GM19035 (cell line): ENCODE results near the gene GPR17.

Experiments
- ATAC-seq: cut with Tn5 transposase; IDR thresholded peaks from one replicate; pipeline ENCODE4 v1.9.1; 2021; ENCODE audit not compliant: unreplicated experiment

The GPR17 gene

DNA sequence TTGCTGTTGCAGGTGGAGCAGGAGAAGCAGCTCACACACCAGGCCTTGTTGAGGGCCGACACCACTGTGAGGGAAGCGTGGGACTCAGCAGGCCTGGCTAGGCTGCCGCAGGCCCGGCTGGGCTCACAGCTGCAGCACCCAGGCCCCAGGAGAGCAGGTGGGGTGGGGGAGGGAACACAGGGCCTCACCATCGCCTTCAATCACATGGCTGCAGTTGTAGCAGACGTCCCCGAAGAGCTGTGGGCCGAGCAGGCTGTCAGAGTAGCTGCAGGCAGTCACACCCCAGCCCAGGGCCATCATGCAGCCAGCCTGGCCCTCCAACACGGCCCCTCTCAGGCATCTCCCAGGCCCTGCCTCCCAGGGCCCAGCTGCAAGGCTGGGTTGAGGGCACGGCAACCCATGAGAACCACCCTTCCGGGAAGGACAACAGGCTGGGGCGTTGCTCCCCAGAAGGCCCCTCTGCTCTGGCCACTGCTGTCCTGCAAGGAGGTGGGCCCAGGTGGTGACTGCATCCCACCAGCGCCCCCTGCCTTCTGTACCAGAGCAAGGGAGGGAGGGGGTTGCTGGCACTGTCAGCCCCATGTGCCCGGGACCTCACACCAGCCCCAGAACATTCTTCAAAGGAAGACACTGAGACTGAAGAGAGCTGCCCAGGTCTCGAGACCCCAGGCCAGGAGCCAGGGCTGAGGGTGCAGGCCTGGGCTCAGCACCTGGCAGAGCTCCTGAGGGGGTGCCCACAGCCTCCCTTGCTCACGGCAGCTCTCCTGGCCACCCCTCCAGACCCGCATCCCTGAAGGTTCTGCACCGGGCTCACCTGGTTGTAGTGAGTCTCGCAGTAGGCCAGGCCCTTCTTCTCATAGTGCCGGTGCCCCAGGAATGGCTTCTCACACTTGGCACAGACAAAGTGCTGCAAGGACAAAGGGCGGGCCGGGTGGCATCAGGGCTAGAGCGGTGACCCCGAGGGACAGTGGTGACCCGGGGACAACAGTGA, 5.6 kb upstream of the GPR17 start:
- ATAC-seq, result no peak

DNA sequence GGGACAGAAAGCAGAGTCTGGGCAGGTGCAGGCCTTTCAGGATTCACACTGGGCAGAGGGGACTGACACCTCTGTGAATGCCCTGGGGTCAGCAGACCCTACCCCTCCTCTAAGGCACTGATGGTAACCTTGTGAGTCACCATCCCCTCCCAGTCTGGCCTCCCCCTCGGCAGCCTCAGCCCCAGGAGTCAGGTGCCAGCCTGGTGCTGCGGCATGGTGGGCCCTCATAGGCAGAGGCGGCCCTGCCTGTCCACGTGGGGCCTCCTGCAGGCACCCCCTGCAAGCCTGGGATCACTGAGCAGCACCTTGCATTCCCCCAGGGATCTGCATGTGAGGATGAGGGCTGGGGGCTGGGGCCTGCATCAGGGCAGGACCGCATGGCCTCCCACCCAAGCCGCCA, 4.8 kb upstream of the GPR17 start:
- ATAC-seq, result no peak

- no peak for ATAC-seq
Observed at GRCh38 chr2:127641846-127642507, 4.0 kb upstream of the GPR17 start.

- no peak for ATAC-seq
Observed at GRCh38 chr2:127642706-127643438, 3.1 kb upstream of the GPR17 start.

DNA sequence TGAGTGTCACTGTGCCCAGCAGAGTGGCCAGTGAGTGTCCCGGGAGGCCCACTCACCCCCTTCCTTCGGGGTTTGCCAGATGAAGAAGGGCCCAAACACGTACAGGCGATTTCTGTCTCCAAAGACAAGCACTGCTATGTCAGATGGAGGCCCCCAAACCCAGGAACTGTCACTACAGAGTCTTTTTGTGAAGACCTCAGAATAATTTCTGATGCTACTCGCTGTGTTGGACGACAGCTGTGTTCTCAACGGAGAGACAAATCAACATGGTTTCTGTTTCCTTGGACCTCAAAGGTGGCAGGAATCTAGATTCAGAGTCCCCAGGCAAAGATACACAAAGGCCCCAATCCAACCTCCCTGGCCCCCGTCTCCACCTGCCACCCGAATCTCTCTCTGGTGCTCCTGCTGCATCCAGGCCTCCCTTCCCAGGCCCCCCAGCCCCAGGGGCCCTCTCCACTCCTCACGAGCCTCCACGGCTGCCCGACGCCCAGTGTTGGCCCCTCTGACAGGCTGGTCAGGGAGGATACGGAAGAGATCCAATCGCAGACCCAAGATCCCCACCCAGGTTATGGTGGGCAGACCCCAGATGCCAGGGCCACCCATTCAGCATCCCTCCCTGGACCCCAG, 2.4 kb upstream of the GPR17 start:
- ATAC-seq, result no peak

DNA sequence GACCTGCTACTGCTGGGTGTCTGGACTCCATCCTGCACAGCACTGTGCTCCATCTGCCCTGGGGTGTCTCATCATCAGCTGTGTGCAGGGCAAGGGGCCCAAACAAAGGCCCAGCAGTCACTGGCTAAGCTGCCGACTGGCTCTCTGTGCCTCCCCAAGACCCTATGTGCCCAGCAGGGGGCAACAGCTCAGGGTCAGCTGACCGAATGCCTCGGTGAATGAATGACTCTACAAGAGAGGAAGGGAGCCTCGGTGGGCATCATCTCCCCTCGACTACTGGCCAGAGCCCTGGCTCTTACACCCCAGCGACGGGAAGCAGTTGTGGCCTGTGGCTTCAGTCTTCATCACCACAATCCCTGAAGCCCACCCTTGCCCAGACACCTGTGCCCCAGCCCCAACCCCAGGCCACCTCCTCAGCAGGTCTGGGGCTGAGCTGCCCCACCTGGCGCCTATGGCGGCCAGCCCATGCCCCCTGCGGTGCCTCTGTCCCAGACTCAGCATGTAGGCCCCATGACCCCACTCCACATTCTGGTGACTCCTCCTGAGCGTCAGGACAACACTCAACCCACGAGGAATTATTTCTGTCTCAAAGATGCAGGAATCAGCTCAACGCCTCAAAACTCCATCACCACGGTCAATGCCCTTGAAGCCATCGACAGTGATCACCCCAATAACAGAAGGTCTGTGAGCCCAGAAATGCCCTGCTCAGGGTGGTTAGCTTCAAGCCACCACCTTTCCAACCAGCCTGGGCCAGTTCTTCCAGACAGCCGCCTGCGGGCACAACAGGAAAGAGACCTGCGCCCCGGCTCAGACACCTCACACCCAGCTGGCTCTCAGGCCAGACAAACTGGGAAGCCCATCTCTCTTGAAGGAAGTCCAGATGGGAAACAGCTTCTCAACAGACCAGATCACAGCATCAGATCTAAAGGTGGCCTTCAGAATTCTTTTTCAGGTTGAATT, 1.6 kb upstream of the GPR17 start:
- ATAC-seq, result no peak

DNA sequence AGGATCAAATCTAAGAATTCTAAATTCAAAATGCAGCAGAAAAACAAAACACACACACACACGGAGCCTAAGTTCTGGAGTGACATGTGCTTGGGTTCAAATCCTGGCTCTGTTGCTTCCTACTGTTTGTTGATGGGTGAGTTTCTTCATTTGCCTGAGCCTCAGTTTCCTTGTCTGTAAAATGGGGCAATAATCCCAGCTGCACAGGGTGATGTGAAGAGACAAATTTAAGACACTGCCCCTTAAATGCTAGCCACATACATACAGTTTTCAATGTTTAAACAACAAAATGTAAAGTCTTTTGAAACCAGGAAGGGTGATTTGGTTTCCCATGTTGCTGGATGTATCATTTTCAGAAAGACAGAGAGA, 943 bp upstream of the GPR17 start:
- ATAC-seq, result no peak

GRCh38 chr2:127646487-127647241, 711 bp downstream of the GPR17 start:
- no peak for ATAC-seq

DNA sequence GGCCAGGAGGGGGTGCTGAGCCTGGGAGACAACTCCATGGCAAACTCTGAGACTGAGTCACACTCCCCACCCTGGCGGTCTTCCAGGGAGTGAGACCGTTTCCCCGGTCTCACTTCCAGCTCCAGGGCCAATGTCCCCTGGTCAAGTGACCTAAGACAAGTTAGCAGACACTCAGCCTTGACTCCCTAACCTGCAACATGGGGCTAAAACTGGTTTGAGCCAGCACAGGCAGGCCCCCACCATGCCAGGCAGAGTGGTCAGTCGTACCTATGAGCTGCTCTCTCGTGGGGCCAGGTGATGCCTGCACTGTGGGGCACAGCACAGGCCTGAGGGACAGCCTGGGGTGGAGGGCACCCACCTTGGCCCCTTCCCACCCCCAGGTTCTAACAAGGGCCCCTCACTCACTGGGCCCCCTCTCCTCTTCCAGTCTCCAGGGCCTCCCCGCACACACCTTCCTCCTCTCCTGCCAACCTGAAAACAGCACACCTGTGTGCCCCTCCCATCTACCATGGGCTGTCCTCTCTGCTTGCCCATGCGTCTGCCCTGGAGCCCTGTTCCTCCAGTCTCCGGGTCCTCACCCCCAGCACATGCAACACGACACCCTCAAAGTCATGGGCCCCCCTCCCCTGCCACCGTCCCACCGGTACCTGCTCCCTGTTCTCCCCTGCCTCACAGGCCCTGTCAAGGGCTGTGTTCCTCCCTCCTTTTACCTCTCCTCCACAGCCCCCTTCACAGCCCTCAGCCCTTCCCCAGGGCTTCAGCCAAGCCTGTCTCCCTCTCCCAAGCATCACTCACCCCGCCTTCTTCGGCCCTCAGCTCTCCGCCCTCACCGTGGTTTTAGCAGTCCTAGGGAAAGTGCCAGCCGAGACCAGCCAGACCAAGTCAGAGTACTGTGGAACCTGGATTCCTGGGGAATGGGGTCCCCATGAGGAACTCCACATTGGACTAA, 1.6 kb downstream of the GPR17 start:
- ATAC-seq, result no peak

- no peak for ATAC-seq
Observed at GRCh38 chr2:127648321-127648720, 2.4 kb downstream of the GPR17 start.

DNA sequence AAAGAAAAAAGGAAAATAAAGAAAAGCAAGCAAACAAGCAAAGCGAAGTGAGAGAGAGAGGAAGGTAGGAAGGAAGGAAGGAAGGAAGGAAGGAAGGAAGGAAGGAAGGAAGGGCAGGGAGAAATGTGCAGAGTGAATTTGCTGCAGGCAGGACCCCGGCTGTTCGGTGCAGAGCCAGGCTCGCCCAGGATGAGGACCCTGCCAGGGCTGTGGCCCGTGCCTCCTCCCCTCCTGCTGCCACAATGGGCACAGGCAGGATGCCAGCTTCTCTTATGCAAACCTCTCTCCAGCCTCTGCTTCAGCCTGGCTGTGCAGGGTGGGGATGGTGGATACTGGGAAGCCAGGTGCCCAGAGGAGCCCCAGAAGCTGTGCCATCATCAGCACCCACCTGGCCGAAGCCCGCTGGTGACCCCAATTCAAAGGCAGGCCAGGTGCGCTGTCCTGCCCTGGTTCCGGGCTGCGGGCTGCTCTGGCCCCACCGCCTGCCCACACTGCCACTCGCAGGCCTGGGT, 3.2 kb downstream of the GPR17 start:
- no peak for ATAC-seq

- ATAC-seq, result peak; percentile 76
Observed at GRCh38 chr2:127649684-127650040, 3.7 kb downstream of the GPR17 start.

DNA sequence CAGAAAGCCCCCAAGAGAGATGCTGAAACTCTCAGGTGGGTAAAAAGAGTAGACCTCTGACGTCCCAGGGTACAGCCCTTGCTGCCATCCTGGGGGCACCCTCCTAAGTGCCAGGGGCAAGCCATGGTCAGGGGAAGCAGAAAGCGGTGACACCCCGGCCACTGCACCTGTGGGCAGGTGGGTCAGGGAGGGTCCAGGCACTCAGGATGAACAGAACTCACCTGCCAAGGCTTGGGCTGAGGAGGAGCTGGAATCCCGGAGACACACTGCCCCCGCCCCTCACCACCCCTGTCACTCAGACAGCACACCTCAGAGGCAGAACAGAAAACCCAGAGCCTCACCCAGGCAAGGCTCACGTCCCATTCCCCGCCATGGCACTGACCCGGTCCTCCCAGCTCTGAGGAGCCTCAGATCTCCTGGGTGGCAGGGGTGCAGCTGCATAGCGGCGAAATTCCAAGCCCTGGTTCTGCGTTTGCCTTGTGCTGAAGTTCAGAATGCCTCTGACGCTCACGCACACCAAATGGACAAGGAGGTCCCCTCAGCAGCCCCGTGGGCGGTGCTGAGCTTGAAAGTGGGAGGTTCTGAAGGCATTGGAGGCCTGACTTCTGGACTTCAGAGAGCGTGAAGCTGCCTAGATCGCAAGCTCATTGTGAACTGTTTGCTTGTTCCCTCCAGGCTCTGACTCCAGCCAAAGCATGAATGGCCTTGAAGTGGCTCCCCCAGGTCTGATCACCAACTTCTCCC, 4.3 kb downstream of the GPR17 start:
- peak; percentile 15 for ATAC-seq

DNA sequence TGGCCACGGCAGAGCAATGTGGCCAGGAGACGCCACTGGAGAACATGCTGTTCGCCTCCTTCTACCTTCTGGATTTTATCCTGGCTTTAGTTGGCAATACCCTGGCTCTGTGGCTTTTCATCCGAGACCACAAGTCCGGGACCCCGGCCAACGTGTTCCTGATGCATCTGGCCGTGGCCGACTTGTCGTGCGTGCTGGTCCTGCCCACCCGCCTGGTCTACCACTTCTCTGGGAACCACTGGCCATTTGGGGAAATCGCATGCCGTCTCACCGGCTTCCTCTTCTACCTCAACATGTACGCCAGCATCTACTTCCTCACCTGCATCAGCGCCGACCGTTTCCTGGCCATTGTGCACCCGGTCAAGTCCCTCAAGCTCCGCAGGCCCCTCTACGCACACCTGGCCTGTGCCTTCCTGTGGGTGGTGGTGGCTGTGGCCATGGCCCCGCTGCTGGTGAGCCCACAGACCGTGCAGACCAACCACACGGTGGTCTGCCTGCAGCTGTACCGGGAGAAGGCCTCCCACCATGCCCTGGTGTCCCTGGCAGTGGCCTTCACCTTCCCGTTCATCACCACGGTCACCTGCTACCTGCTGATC, 4.9 kb downstream of the GPR17 start:
- ATAC-seq, result no peak

- no peak for ATAC-seq
Observed at GRCh38 chr2:127651381-127651809, 5.4 kb downstream of the GPR17 start.

- no peak for ATAC-seq
Observed at GRCh38 chr2:127651971-127652550, 6.1 kb downstream of the GPR17 start.
